ENCODE measurements around the gene SNAP91.

Gene SNAP91

GRCh38 chr6:83539678-83540077 lies 169.2 kb downstream of the SNAP91 start:
- ATAC-seq (ENCODE audit: insufficient read depth, low read depth), result no peak
- H2AFZ ChIP-seq (ENCODE audit: low read depth, low read length), result no peak overlapping the region

GRCh38 chr6:83536647-83537589 lies 172.0 kb downstream of the SNAP91 start:
- H3K4me2 ChIP-seq (ENCODE audit: insufficient read depth, low read length), result no peak overlapping the region
- no peaks in the 10 kb centered on the region for H3K79me2 ChIP-seq (ENCODE audit: insufficient read depth, low read length)
- no peak for TF ChIP-seq CTCF (IDR thresholded peaks at IDR 0.05; ENCODE audit: borderline replicate concordance, extremely low read depth, low read length, poor library complexity, severe bottlenecking)
- TF ChIP-seq EZH2 (IDR thresholded peaks at IDR 0.05; ENCODE audit: borderline replicate concordance, low read depth, low read length, severe bottlenecking), result no peak
- H3K27ac ChIP-seq (ENCODE audit: low read length), result no peak overlapping the region
- no peaks in the 10 kb centered on the region for H3K27me3 ChIP-seq (ENCODE audit: insufficient read depth, low read length, poor library complexity)
- DNase-seq (no peak), ATAC-seq (ENCODE audit: insufficient read depth, low read depth) (no peak)
- H3K9me3 ChIP-seq (ENCODE audit: insufficient read depth, low read length, severe bottlenecking), result no peaks in the 10 kb centered on the region
- no peak overlapping the region for H3K9ac ChIP-seq (ENCODE audit: low read depth, low read length)
- H3K4me1 ChIP-seq (ENCODE audit: insufficient read depth, low read length), result no peaks in the 10 kb centered on the region
- H2AFZ ChIP-seq (ENCODE audit: low read depth, low read length), result no peak overlapping the region
- H3K4me3 ChIP-seq (ENCODE audit: low read depth in 1 of 2, low read length in 2 of 2), result no peak overlapping the region
- no peaks in the 10 kb centered on the region for H4K20me1 ChIP-seq (ENCODE audit: insufficient read depth, low read length)
- no peaks in the 10 kb centered on the region for H3K36me3 ChIP-seq (ENCODE audit: insufficient read depth, low read length)

More at GRCh38 chr6:83539678-83540077, 169.2 kb downstream of the SNAP91 start:
- DNase-seq, result no peak
- no peak overlapping the region for H3K4me2 ChIP-seq (ENCODE audit: insufficient read depth, low read length)
- TF ChIP-seq EZH2 (IDR thresholded peaks at IDR 0.05; ENCODE audit: borderline replicate concordance, low read depth, low read length, severe bottlenecking), result no peak
- TF ChIP-seq CTCF (IDR thresholded peaks at IDR 0.05; ENCODE audit: borderline replicate concordance, extremely low read depth, low read length, poor library complexity, severe bottlenecking), result no peak
- no peak overlapping the region for H3K9ac ChIP-seq (ENCODE audit: low read depth, low read length)
- no peak overlapping the region for H3K4me3 ChIP-seq (ENCODE audit: low read depth in 1 of 2, low read length in 2 of 2)
- no peaks in the 10 kb centered on the region for H3K79me2 ChIP-seq (ENCODE audit: insufficient read depth, low read length)
- H3K27ac ChIP-seq (ENCODE audit: low read length), result no peak overlapping the region
- H3K4me1 ChIP-seq (ENCODE audit: insufficient read depth, low read length), result no peaks in the 10 kb centered on the region
- no peaks in the 10 kb centered on the region for H3K9me3 ChIP-seq (ENCODE audit: insufficient read depth, low read length, severe bottlenecking)
- H3K27me3 ChIP-seq (ENCODE audit: insufficient read depth, low read length, poor library complexity), result no peaks in the 10 kb centered on the region
- no peaks in the 10 kb centered on the region for H4K20me1 ChIP-seq (ENCODE audit: insufficient read depth, low read length)
- no peaks in the 10 kb centered on the region for H3K36me3 ChIP-seq (ENCODE audit: insufficient read depth, low read length)

GRCh38 chr6:83536034-83536646 lies 172.8 kb downstream of the SNAP91 start:
- ATAC-seq (ENCODE audit: insufficient read depth, low read depth), result peak; percentile 62
- Histone ChIP-seq H3K4me1 (ENCODE audit: insufficient read depth, low read length) (no peaks in the 10 kb centered on the region), H2AFZ (ENCODE audit: low read depth, low read length) (no peak overlapping the region), H3K4me2 (ENCODE audit: insufficient read depth, low read length) (no peak overlapping the region), H3K27ac (ENCODE audit: low read length) (no peak overlapping the region), H3K27me3 (ENCODE audit: insufficient read depth, low read length, poor library complexity) (no peaks in the 10 kb centered on the region), H3K9ac (ENCODE audit: low read depth, low read length) (no peak overlapping the region), H3K79me2 (ENCODE audit: insufficient read depth, low read length) (no peaks in the 10 kb centered on the region), H3K9me3 (ENCODE audit: insufficient read depth, low read length, severe bottlenecking) (no peaks in the 10 kb centered on the region), H3K36me3 (ENCODE audit: insufficient read depth, low read length) (no peaks in the 10 kb centered on the region), H4K20me1 (ENCODE audit: insufficient read depth, low read length) (no peaks in the 10 kb centered on the region), H3K4me3 (ENCODE audit: low read depth in 1 of 2, low read length in 2 of 2) (no peak overlapping the region)
- peak; percentile 39 for DNase-seq
- TF ChIP-seq CTCF (IDR thresholded peaks at IDR 0.05; ENCODE audit: borderline replicate concordance, extremely low read depth, low read length, poor library complexity, severe bottlenecking), result peak; percentile 80
- TF ChIP-seq EZH2 (IDR thresholded peaks at IDR 0.05; ENCODE audit: borderline replicate concordance, low read depth, low read length, severe bottlenecking), result no peak
